AG09309 (cell line): ENCODE results near the gene MBTPS1.

ENCODE experiments used
- DNase-seq: peaks from one replicate; pipeline ENCODE4 v3.0.0-alpha.2; 2010; ENCODE audit warnings: low read depth
- H3K4me3 ChIP-seq: 2 replicates; pipeline ENCODE4 v1.5.1; 2011; ENCODE audit warnings: mild to moderate bottlenecking, low read depth, low read length, moderate library complexity; ENCODE audit not compliant: control insufficient read depth
- TF ChIP-seq, protein P1 (sequence below): IDR thresholded peaks from 2 replicates; pipeline ENCODE4 v1.5.1; 2011; ENCODE audit warnings: mild to moderate bottlenecking, low read depth, low read length, inconsistent platforms; ENCODE audit not compliant: insufficient read depth, control insufficient read depth; ENCODE audit errors: missing control alignments

MBTPS1 gene

DNA sequence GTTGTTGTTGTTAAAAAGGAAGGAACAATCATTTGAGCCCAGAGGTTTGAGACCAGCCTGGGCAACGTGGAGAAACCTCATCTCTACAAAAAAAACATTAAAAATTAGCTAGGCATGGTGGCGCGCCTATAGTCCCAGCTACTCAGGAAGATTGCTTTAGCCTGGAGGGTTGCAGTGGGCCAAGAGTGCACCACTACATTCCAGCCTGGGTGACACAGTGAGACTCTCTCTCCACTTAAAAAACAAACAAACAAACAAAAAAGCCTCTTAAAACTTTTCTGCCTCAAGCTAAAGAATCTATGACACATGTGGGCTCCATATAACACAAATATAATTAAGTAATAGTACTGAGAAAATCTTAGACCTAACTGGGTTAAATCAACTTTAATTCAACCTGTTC, 12.5 kb downstream of the MBTPS1 start:
- DNase-seq, result no peak
- TF ChIP-seq, protein P1, sequence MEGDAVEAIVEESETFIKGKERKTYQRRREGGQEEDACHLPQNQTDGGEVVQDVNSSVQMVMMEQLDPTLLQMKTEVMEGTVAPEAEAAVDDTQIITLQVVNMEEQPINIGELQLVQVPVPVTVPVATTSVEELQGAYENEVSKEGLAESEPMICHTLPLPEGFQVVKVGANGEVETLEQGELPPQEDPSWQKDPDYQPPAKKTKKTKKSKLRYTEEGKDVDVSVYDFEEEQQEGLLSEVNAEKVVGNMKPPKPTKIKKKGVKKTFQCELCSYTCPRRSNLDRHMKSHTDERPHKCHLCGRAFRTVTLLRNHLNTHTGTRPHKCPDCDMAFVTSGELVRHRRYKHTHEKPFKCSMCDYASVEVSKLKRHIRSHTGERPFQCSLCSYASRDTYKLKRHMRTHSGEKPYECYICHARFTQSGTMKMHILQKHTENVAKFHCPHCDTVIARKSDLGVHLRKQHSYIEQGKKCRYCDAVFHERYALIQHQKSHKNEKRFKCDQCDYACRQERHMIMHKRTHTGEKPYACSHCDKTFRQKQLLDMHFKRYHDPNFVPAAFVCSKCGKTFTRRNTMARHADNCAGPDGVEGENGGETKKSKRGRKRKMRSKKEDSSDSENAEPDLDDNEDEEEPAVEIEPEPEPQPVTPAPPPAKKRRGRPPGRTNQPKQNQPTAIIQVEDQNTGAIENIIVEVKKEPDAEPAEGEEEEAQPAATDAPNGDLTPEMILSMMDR, result no peak
- no peak overlapping the region for H3K4me3 ChIP-seq

DNA sequence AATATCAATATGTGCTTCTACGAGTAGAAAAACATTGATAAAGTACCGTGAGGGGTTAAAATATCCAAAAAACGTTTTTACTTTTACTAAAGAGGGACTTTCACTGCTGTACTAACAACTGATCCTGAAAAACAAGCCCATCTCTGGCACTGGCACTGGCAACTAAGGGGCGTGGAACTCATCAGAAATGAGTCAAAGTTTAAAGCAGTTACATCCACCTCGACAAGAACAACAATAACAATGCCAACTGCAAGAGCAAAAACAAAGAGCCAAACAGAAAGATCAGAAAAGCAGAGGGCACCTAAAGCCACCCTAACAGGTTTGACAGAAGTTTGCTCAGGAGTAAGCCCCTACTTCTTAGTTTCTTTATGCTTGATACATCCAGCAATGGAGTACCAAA, 13.1 kb downstream of the MBTPS1 start:
- no peak overlapping the region for H3K4me3 ChIP-seq
- TF ChIP-seq, protein P1, result no peak
- no peak for DNase-seq

DNA sequence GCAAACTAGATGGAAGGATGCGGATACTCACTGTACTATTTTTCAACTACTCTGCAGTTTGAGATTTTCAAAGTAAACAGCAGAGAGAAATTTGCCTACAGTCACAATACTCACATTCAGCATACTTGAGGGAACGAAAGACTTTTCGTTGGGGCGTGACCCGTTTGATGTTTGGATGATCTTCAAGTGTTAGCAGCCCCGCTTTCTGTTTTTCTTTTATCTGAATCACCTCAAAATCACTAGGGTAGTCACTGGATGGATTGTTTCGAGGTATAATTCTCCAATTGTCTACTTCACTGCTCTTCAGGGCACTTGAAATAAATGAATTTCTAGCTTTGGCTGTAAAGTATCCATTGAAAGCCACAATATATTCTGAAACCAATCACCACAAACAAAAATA, 17.8 kb downstream of the MBTPS1 start:
- TF ChIP-seq, protein P1, result no peak

DNA sequence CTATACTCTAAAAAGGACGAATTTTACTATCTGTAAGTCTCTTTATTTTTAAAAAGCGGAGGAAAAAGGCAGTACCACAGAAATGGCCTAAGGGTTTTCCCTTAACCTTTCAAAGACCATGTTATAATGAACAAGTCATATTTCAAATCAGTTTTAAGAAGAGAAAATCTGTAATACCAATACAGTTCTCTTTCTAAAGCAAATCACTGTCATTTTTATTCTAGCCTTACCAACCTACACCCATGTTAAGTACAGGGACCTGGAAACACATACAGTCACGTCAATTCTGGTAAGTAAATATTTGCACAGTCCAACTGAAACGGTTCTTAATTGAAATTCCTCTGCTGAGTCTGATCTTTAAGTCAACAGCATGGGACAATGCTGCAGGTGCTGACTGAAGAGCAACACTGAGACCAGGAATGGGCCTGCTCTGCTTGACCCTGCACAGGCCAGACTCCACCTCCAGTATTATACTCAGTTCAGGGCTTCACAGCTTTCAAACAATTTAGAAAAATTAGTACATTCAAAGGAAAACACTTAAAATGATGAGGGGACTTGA, 20.2 kb downstream of the MBTPS1 start:
- no peak overlapping the region for H3K4me3 ChIP-seq
- TF ChIP-seq, protein P1, result no peak
- no peak for DNase-seq

More for the DNA sequence above, 17.8 kb downstream of the MBTPS1 start:
- no peak overlapping the region for H3K4me3 ChIP-seq
- no peak for DNase-seq

DNA sequence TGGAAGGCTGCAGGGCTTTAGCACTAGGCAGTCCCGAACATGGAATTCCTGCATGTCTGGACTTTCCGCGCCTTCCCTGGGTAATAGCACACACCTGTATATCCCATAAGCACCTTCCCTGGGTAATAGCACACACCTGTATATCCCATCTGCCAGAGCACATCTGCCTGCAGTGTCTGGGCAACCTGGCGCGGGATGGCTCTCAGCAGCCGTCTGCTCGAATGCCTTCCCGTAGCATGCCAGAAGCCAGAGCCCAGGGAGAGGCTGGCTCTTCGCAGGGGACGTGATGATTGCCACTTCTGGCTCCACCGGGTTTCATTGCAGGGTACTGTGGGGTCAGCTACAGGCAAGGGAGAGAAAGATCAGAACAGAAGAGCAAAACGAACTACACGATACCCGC, 21.3 kb downstream of the MBTPS1 start:
- no peak for DNase-seq
- TF ChIP-seq, protein P1, result no peak

DNA sequence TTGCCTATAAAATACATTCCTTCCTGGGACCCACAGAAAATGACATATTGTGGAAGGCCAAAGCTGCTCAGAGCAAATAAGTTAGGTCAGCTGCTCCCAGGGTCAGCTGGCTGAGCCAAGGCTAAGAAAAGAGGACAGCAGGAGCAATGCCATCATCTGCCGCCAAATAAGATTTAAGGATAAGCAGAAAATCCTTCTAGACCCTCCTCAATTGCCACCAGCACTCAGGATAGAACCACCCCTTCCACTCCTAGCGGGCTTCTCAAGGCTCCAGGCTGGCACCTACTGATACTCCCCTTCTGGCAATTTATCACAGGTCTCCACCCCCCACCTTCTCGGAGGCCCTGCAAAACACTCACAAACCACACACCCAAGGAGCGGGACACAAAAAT, 22.9 kb downstream of the MBTPS1 start:
- DNase-seq, result no peak
- TF ChIP-seq, protein P1, result no peak
- H3K4me3 ChIP-seq, result no peak overlapping the region

More for the DNA sequence above, 21.3 kb downstream of the MBTPS1 start:
- no peak overlapping the region for H3K4me3 ChIP-seq

DNA sequence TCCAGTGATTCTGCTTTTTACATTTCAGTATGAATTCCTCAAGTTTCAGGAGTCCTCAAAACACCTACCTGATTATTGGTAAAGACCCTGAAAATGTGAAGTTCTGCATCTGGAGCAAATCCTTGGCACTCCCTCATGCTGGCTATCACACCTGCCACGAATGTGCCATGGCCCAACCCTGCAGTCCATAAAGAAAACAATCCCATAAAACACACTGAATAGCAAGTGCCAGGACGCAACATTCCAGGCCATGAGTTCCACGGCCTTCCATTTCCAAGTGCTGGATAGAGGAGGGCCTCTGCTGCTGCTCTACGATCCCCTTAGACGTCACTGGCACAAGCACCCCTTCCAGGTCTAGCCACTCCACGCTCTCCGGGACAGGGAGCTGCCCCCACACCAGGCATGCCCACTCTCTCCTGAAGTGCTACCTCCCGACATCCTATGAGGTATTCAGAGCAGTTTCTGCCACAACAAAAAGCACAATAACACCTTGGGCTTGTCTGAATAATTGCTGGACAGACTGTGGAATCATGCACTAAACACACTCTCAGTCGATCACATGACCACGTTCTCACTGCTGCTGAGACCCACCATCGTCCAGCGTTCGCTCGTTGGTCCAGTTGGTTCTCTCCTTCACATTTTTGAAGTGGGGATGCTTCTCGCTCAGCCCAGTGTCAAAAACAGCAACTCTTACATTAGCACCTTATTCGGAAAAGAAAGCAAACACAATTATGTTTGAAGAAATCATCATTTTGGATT, 23.4 kb downstream of the MBTPS1 start:
- TF ChIP-seq, protein P1, result no peak
- DNase-seq, result no peak
- H3K4me3 ChIP-seq, result no peak overlapping the region
